Activated T-helper 1 cell treated with anti-CD3 and anti-CD28 coated beads, Interleukin-2, amount 50 U/mL, for 16 hours (primary cell): ENCODE results near the gene PHLDB3.
"Not testable (repeated sequence)": the region's sequence is repeated elsewhere in the genome, so short reads cannot be mapped to it uniquely, and the experiment has no call there.

Experiments used
- DNase-seq, 2 donors: peaks; one replicate each; pipeline ENCODE4 v3.0.0-alpha.2; 2020; ENCODE audit warnings: low read depth in 1 of 2, low spot score in 1 of 2

The PHLDB3 gene

GRCh38 chr19:43446746-43447489, 57.6 kb downstream of the PHLDB3 start:
- peak; percentile 68 to 69 for DNase-seq

GRCh38 chr19:43445426-43445825, 59.1 kb downstream of the PHLDB3 start:
- no peak for DNase-seq

GRCh38 chr19:43444531-43445287, 59.8 kb downstream of the PHLDB3 start:
- DNase-seq = no peak

- DNase-seq = not testable (repeated sequence)
These were observed 60.5 kb downstream of the PHLDB3 start for GRCh38 chr19:43444091-43444490.

- no peak for DNase-seq
These were observed 62.8 kb downstream of the PHLDB3 start for GRCh38 chr19:43441716-43442115.

- DNase-seq = no peak
These were observed 64.9 kb downstream of the PHLDB3 start for GRCh38 chr19:43439709-43440063.

- peak in 1 of 2 donors; percentile 17 for DNase-seq
These were observed 65.4 kb downstream of the PHLDB3 start for GRCh38 chr19:43439032-43439708.

GRCh38 chr19:43438291-43439031, 66.1 kb downstream of the PHLDB3 start:
- DNase-seq = no peak

- no peak for DNase-seq
These were observed 66.8 kb downstream of the PHLDB3 start for GRCh38 chr19:43437712-43438111.

GRCh38 chr19:43437284-43437683, 67.3 kb downstream of the PHLDB3 start:
- DNase-seq = not testable (repeated sequence)

- DNase-seq = no peak
These were observed 68.8 kb downstream of the PHLDB3 start for GRCh38 chr19:43435775-43436174.

GRCh38 chr19:43433689-43434088, 70.9 kb downstream of the PHLDB3 start:
- DNase-seq = no peak

GRCh38 chr19:43433358-43433673, 71.2 kb downstream of the PHLDB3 start:
- DNase-seq = no peak

- DNase-seq = no peak
These were observed 73.6 kb downstream of the PHLDB3 start for GRCh38 chr19:43430976-43431375.

- no peak for DNase-seq
These were observed 74.3 kb downstream of the PHLDB3 start for GRCh38 chr19:43430142-43430710.

- DNase-seq = no peak
These were observed 75.2 kb downstream of the PHLDB3 start for GRCh38 chr19:43429395-43429794.

- no peak for DNase-seq
These were observed 78.8 kb downstream of the PHLDB3 start for GRCh38 chr19:43425567-43426392.
